Measurements from ENCODE around the gene BPIFB1. TPM values are rescaled to one million over a fixed set of nuclear protein-coding genes. Genes with fewer than 3 reads are reported as not detected.

The BPIFB1 gene
- total RNA-seq, 1 experiment from 2014 or later: not detected

GRCh38 chr20:33263784-33264183 is 19.2 kb upstream of the BPIFB1 start:
- in situ Hi-C loops (cut with HindIII; ENCODE audit: low pct_unique_long_range_greater_than_20kb, low sequenced_read_pairs): no loop called here
- no peak for DNase-seq (ENCODE audit: low read depth)

- in situ Hi-C loops (cut with HindIII; ENCODE audit: low pct_unique_long_range_greater_than_20kb, low sequenced_read_pairs): no loop called here
Observed at GRCh38 chr20:33267701-33268100, 15.3 kb upstream of the BPIFB1 start.

GRCh38 chr20:33272155-33272873 is 10.7 kb upstream of the BPIFB1 start:
- in situ Hi-C loops (cut with HindIII; ENCODE audit: low pct_unique_long_range_greater_than_20kb, low sequenced_read_pairs): no loop called here
- DNase-seq (ENCODE audit: low read depth): no peak

More at GRCh38 chr20:33267701-33268100, 15.3 kb upstream of the BPIFB1 start:
- no peak for DNase-seq (ENCODE audit: low read depth)

- no peak for DNase-seq (ENCODE audit: low read depth)
Observed at GRCh38 chr20:33273117-33273851, 9.7 kb upstream of the BPIFB1 start.

GRCh38 chr20:33275215-33275614 is 7.8 kb upstream of the BPIFB1 start:
- DNase-seq (ENCODE audit: low read depth): no peak
- in situ Hi-C loops (cut with HindIII; ENCODE audit: low pct_unique_long_range_greater_than_20kb, low sequenced_read_pairs): no loop called here

More at GRCh38 chr20:33273117-33273851, 9.7 kb upstream of the BPIFB1 start:
- in situ Hi-C loops (cut with HindIII; ENCODE audit: low pct_unique_long_range_greater_than_20kb, low sequenced_read_pairs): no loop called here

- in situ Hi-C loops (cut with HindIII; ENCODE audit: low pct_unique_long_range_greater_than_20kb, low sequenced_read_pairs): no loop called here
- no peak for DNase-seq (ENCODE audit: low read depth)
Observed at GRCh38 chr20:33275871-33276270, 7.1 kb upstream of the BPIFB1 start.

GRCh38 chr20:33276303-33277113 is 6.5 kb upstream of the BPIFB1 start:
- in situ Hi-C loops (cut with HindIII; ENCODE audit: low pct_unique_long_range_greater_than_20kb, low sequenced_read_pairs): no loop called here
- no peak for DNase-seq (ENCODE audit: low read depth)

GRCh38 chr20:33277471-33278441 is 5.3 kb upstream of the BPIFB1 start:
- in situ Hi-C loops (cut with HindIII; ENCODE audit: low pct_unique_long_range_greater_than_20kb, low sequenced_read_pairs): no loop called here
- DNase-seq (ENCODE audit: low read depth): no peak

- DNase-seq (ENCODE audit: low read depth): no peak
- in situ Hi-C loops (cut with HindIII; ENCODE audit: low pct_unique_long_range_greater_than_20kb, low sequenced_read_pairs): no loop called here
Observed at GRCh38 chr20:33278700-33279099, 4.3 kb upstream of the BPIFB1 start.

- DNase-seq (ENCODE audit: low read depth): peak; percentile 73
- in situ Hi-C loops (cut with HindIII; ENCODE audit: low pct_unique_long_range_greater_than_20kb, low sequenced_read_pairs): no loop called here
Observed at GRCh38 chr20:33279261-33279910, 3.6 kb upstream of the BPIFB1 start.

- no peak for DNase-seq (ENCODE audit: low read depth)
- in situ Hi-C loops (cut with HindIII; ENCODE audit: low pct_unique_long_range_greater_than_20kb, low sequenced_read_pairs): no loop called here
Observed at GRCh38 chr20:33280000-33280680, 2.9 kb upstream of the BPIFB1 start.

- no peak for DNase-seq (ENCODE audit: low read depth)
- in situ Hi-C loops (cut with HindIII; ENCODE audit: low pct_unique_long_range_greater_than_20kb, low sequenced_read_pairs): no loop called here
Observed at GRCh38 chr20:33280775-33281174, 2.2 kb upstream of the BPIFB1 start.

GRCh38 chr20:33281550-33282146 is 1.4 kb upstream of the BPIFB1 start:
- in situ Hi-C loops (cut with HindIII; ENCODE audit: low pct_unique_long_range_greater_than_20kb, low sequenced_read_pairs): no loop called here
- DNase-seq (ENCODE audit: low read depth): no peak

GRCh38 chr20:33282196-33282934 is 649 bp upstream of the BPIFB1 start:
- DNase-seq (ENCODE audit: low read depth): no peak
- in situ Hi-C loops (cut with HindIII; ENCODE audit: low pct_unique_long_range_greater_than_20kb, low sequenced_read_pairs): no loop called here

GRCh38 chr20:33284284-33284683 is 1.3 kb downstream of the BPIFB1 start:
- no peak for DNase-seq (ENCODE audit: low read depth)
- in situ Hi-C loops (cut with HindIII; ENCODE audit: low pct_unique_long_range_greater_than_20kb, low sequenced_read_pairs): no loop called here

GRCh38 chr20:33284937-33285336 is 1.9 kb downstream of the BPIFB1 start:
- in situ Hi-C loops (cut with HindIII; ENCODE audit: low pct_unique_long_range_greater_than_20kb, low sequenced_read_pairs): no loop called here
- no peak for DNase-seq (ENCODE audit: low read depth)

Measured in Caki2 (cell line).